Fibroblast of villous mesenchyme (primary cell): Measurements from ENCODE around the gene OST4. TPM values are rescaled to one million over a fixed set of nuclear protein-coding genes. Genes with fewer than 3 reads are reported as not detected.

Source experiments
- DNase-seq: peaks from one replicate; pipeline ENCODE4 v3.0.0-alpha.2; 2010; ENCODE audit warnings: low read depth
- H3K4me3 ChIP-seq: 2 replicates; pipeline ENCODE4 v1.5.1; 2011; ENCODE audit warnings: low read depth, mild to moderate bottlenecking, low read length
- total RNA-seq: library from RNA; depleted of rRNA; stranded (reverse); fragments of >200 nt; gene quantifications from 2 replicates; pipeline ENCODE4 v1.2.3, GENCODE V29; 2012
- TF ChIP-seq, protein P1 (sequence below): IDR thresholded peaks from 2 replicates; pipeline ENCODE4 v1.5.1; 2012; ENCODE audit warnings: low read depth, mild to moderate bottlenecking, low read length; ENCODE audit not compliant: insufficient read depth

Gene OST4
- total RNA-seq, 1 donor = 282 TPM

DNA sequence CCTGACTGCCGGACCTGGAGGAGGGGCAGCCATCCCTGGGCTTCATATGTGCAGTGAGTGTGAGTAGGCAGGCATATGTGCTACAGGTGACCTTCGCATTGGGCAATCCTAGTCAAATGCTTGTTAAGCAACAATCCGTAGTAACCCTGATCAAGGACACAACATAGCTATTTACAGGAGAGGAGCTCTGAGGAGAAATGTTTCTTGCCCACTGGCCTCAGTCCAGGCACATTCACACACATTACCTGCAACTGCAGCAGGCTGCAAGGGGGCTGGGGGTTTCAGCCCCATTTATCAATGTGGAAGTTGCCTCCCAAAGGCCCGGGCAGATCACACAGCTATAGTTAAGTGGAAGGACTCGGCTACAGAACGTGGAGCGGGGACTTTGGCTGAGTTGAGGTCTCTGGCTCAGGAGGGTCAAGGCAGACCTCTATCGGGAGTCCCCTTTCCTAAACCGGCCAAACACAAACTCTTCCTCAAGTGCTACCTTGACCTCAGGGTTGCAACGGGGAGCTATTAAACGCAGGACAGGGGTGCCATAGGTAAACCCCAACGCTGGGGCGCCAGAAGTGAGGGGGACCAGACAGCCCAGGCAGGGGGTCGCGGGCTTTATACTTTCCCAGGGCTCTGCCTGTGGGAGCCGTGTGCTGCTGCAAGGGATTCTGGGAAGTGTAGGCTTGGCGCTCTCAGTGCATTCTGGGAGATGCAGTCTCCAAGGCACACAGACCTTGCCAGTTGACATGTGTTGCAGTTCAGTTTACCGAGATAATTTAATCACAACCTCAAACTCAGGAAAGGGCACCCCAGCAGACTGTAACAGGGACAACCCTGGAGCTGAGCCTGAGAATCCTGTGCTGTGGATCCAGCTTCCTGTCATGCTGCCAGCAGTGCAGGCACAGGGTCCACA is 24.5 kb upstream of the OST4 start:
- TF ChIP-seq, protein P1, sequence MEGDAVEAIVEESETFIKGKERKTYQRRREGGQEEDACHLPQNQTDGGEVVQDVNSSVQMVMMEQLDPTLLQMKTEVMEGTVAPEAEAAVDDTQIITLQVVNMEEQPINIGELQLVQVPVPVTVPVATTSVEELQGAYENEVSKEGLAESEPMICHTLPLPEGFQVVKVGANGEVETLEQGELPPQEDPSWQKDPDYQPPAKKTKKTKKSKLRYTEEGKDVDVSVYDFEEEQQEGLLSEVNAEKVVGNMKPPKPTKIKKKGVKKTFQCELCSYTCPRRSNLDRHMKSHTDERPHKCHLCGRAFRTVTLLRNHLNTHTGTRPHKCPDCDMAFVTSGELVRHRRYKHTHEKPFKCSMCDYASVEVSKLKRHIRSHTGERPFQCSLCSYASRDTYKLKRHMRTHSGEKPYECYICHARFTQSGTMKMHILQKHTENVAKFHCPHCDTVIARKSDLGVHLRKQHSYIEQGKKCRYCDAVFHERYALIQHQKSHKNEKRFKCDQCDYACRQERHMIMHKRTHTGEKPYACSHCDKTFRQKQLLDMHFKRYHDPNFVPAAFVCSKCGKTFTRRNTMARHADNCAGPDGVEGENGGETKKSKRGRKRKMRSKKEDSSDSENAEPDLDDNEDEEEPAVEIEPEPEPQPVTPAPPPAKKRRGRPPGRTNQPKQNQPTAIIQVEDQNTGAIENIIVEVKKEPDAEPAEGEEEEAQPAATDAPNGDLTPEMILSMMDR = no peak
- H3K4me3 ChIP-seq = peak overlapping the region; percentile 20
- peak; percentile 51 for DNase-seq

DNA sequence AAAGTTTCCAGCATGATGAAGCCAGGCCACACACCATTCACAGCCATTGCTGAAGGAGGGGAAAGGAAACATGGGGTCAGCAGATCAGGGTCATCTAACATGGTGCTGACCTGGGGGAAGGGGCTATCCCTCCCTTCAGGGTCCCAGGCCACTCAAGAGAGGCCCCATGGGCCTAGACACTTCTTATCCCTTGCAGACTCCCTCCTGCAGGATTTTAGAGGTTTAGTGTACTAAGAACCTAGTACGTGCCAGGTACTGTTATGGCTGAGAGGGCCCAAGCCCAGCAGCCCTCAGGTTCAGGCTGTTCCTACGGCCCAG is 23.9 kb upstream of the OST4 start:
- TF ChIP-seq, protein P1 = no peak
- H3K4me3 ChIP-seq = no peak overlapping the region
- DNase-seq = no peak

DNA sequence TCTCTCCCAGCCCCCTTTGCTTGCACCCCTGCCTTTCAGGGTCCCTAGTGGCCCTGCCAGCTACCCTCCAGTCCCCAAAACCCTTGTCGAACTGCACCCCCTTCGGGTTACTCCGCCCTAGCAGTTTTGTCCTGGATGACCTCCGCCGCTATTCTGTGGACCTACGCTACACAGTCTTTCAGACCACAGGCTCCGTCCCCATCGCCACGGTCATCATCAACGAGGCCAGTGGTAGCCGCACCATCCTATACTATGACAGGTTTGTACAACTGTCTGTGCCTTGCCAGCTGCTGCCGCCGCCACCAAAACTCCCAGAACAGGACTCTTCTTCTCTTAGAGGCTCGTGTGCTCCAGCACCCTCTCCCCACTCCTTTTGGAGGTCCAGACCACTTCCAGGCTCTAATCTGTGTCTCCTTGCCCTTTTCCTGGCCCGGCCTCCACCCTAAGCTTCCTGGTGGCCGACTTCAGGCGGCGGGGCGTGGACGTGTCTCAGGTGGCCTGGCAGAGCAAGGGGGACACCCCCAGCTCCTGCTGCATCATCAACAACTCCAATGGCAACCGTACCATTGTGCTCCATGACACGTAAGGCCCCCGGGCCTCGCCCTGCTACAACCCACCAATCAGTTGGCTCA is 23.0 kb upstream of the OST4 start:
- no peak for DNase-seq
- no peak overlapping the region for H3K4me3 ChIP-seq
- TF ChIP-seq, protein P1 = no peak

DNA sequence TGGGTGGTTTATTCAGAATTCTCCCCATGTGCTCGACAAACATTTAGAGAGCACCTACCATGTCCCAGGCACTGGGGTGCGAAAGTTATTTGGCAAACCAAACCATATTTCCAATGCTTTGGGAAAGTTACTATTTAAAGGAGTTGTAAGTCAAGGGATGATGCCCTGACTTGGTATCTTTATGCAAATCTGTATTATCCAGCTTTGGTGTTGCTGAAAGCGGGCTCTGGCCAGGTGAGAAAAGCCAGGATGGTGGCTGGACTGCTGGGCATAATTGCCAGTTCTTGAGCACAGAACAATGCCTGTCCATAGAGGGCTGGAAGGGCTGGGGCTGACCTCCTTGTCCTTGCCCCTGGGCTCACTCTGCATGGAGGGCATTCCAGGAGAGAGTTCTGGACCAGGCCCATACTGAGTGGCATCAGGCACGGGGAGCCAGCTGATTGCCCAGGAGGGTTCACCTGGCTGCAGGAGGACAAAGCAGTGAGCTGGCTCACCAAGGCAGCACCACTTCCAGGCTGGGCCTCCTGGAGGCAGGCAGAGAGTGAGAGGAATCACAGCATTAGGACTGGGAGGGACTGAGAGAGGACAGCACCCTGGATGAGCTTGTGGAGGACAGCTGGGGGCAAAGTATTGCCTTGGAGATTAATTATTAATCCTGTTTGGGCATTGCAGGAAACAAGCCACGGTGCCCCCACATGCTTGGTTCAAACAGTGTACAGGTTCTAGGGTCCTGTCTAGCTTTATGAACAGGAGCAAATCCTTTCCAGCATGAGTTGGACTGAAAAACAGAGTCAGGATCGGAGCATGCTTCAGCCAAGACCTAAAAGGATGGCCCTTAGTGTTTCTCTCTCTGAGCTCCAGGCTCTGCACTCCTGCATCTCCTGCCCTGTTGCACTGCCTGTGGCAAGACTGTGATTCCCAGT is 22.2 kb upstream of the OST4 start:
- DNase-seq = no peak
- TF ChIP-seq, protein P1 = no peak
- no peak overlapping the region for H3K4me3 ChIP-seq

DNA sequence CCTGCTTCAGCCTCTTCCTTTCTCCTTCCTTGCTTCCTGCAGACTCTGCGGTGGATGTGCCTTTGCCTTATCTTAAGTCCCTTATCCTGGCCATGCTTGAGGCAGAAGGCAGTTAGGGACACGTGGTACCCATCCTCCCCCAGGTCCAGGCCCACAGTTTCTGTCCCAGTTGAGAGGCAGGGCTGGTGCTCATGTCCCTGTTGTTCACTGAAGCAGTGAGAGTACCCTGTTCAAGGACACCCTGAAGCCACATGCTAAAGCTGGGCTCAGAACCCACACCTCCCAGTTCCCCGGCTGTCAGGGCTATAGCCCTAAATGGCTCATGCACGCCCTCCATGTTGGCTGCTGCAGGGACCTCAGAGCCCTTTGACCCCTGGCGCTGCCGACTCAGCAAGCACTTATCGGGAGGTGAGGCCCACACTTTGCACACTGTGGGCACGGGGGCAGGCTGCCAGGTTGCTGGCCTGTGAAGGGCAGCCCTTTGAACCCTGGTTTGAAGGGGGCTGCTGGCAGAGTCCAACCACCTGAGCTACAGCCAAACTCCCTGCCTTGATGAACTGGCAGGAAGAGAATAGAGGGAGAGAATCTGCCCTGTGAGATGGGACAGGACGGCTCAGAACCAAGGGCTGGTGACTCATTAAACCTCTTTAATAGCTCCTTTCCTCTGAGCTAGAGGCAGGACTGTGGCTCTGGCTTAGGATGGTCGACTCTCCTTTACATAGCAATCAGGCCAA is 21.4 kb upstream of the OST4 start:
- TF ChIP-seq, protein P1 = no peak
- no peak for DNase-seq
- no peak overlapping the region for H3K4me3 ChIP-seq
